PC-3 (cell line): Measurements from ENCODE around the gene DLST.

Experiments used
- EZH2 ChIP-seq: fragments of 300-600 bp; sonication (generic); IDR thresholded peaks from one replicate; pipeline ENCODE4 v1.6.1; 2017; ENCODE audit warnings: antibody characterized with exemption, mild to moderate bottlenecking, low read length; ENCODE audit not compliant: unreplicated experiment
- EZH2phosphoT487 ChIP-seq: fragments of 300-600 bp; sonication (generic); IDR thresholded peaks from 2 replicates; pipeline ENCODE4 v1.6.1; 2018; ENCODE audit warnings: mild to moderate bottlenecking, antibody characterized with exemption, low read length, borderline replicate concordance
- TF ChIP-seq, protein P1 (sequence below): fragments of 300-600 bp; sonication (generic); conservative IDR thresholded peaks from 2 replicates; pipeline ENCODE4 v1.5.1; 2017; ENCODE audit warnings: antibody characterized with exemption, low read depth, mild to moderate bottlenecking, low read length

DNA sequence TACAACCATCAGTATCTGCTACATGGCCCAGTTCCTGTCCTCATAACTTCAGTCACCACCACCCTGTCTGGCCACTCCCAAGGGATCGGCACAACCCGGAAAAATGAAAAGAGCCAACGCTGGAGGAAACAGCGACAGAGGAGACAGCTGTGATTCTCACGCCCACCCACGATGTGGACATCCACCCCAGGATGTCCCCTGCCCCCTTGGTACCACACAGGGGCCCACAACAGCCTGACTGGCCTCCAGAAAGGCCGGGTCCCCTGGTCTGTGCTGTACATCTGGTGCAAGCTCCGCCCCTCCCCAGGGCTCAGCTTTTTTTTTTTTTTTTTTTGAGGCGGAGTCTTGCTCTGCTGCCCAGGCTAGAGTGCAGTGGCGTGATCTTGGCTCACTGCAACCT lies 28.8 kb downstream of the DLST start:
- TF ChIP-seq, protein P1, sequence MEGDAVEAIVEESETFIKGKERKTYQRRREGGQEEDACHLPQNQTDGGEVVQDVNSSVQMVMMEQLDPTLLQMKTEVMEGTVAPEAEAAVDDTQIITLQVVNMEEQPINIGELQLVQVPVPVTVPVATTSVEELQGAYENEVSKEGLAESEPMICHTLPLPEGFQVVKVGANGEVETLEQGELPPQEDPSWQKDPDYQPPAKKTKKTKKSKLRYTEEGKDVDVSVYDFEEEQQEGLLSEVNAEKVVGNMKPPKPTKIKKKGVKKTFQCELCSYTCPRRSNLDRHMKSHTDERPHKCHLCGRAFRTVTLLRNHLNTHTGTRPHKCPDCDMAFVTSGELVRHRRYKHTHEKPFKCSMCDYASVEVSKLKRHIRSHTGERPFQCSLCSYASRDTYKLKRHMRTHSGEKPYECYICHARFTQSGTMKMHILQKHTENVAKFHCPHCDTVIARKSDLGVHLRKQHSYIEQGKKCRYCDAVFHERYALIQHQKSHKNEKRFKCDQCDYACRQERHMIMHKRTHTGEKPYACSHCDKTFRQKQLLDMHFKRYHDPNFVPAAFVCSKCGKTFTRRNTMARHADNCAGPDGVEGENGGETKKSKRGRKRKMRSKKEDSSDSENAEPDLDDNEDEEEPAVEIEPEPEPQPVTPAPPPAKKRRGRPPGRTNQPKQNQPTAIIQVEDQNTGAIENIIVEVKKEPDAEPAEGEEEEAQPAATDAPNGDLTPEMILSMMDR: no peak
- TF ChIP-seq EZH2 (no peak), EZH2phosphoT487 (no peak)
